Measurements from ENCODE around the gene SCML1. TPM values are rescaled to one million over a fixed set of nuclear protein-coding genes. Genes with fewer than 3 reads are reported as not detected.

SCML1 gene
- total RNA-seq, 1 experiment from 2014 or later: 1.6 TPM

DNA sequence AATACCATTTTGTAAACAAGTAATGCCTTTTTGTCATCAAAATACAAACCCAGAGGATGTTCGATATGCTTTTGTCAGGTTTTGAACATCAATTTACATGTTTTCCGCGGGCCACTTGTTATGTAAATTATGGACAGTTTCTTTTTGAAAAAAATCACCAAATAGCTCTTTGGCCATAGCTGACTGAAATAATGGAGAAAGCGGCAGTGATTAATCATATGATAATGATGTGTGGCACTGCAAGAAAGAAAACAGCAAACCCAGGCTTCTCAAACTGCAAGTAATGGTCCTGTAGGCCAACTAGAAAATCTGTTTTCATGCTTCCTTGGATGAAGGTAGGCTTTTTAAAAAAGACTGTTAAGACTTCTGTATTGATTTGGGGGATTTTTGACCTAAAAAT is 15.6 kb upstream of the SCML1 start:
- Histone ChIP-seq H2BK5ac (ENCODE audit: insufficient read length, low read length) (no peak overlapping the region), H3K23me2 (ENCODE audit: insufficient read length, low read depth, low read length, poor library complexity, severe bottlenecking) (no peaks in the 10 kb centered on the region), H3K9me3 (ENCODE audit: control insufficient read depth, low read depth, low read length) (no peaks in the 10 kb centered on the region), H3K56ac (ENCODE audit: insufficient read length, low read depth, low read length) (no peak overlapping the region), H3K79me1 (ENCODE audit: insufficient read depth, low read depth, low read length, poor library complexity, severe bottlenecking) (no peaks in the 10 kb centered on the region), H2BK20ac (ENCODE audit: low read depth, low read length, poor library complexity, severe bottlenecking) (no peak overlapping the region), H3K14ac (ENCODE audit: insufficient read depth, low read length) (no peak overlapping the region), H3K27me3 (ENCODE audit: insufficient read depth, low read length) (no peaks in the 10 kb centered on the region), H2BK15ac (ENCODE audit: low read depth, low read length) (no peak overlapping the region), H2BK12ac (ENCODE audit: insufficient read length, low read depth, low read length) (no peak overlapping the region), H3K4me1 (ENCODE audit: insufficient read depth, low read length) (peaks cover 2% of the 10 kb centered on the region; the same call in 1 of the 2 replicates), H3K23ac (ENCODE audit: insufficient read length, low read depth, low read length) (no peak overlapping the region), H4K8ac (replicated peaks; ENCODE audit: insufficient read length, low read depth, low read length) (no peak overlapping the region), H2BK120ac (ENCODE audit: low read depth, low read length, poor library complexity, severe bottlenecking) (no peak overlapping the region), H3K79me2 (ENCODE audit: insufficient read depth, low read length) (no peaks in the 10 kb centered on the region), H3K4me2 (ENCODE audit: insufficient read depth, insufficient read length, low read length) (no peak overlapping the region), H3K4ac (ENCODE audit: low read depth, low read length) (no peak overlapping the region), H4K91ac (ENCODE audit: insufficient read length, low read depth, low read length) (no peak overlapping the region), H3K9ac (ENCODE audit: extremely low read depth, insufficient read length, low read length) (no peak overlapping the region), H3K18ac (ENCODE audit: insufficient read length, low read depth, low read length) (no peak overlapping the region), H3K27ac (ENCODE audit: insufficient read length, low read depth, low read length) (no peak overlapping the region), H2AK5ac (ENCODE audit: insufficient read length, low read length) (no peak overlapping the region), H4K20me1 (ENCODE audit: control insufficient read depth, insufficient read depth, insufficient read length) (no peaks in the 10 kb centered on the region), H4K5ac (ENCODE audit: insufficient read length, low read depth, low read length) (no peak overlapping the region), H2AFZ (ENCODE audit: low read length) (no peak overlapping the region), H3T11ph (ENCODE audit: low read length) (no peak overlapping the region)
- Mint-ChIP-seq H3K4me1 (peaks cover 29 to 35% of the 10 kb centered on the region in 2 experiments), H3K4me3 (no peak overlapping the region), H3K36me3 (ENCODE audit: insufficient read depth in 1 of 3, low read depth in 3 of 3) (peaks cover 5 to 10% (median 5%) of the 10 kb centered on the region in 3 experiments; a peak in 5 of 7 replicates), H3K27ac (no peak overlapping the region), H3K27me3 (ENCODE audit: low read depth) (peaks cover 41% of the 10 kb centered on the region), H3K9me3 (peaks cover 0 to 2% of the 10 kb centered on the region in 2 experiments; a peak in 1 of 5 replicates)
- no peak for DNase-seq
- TF ChIP-seq, protein P1, sequence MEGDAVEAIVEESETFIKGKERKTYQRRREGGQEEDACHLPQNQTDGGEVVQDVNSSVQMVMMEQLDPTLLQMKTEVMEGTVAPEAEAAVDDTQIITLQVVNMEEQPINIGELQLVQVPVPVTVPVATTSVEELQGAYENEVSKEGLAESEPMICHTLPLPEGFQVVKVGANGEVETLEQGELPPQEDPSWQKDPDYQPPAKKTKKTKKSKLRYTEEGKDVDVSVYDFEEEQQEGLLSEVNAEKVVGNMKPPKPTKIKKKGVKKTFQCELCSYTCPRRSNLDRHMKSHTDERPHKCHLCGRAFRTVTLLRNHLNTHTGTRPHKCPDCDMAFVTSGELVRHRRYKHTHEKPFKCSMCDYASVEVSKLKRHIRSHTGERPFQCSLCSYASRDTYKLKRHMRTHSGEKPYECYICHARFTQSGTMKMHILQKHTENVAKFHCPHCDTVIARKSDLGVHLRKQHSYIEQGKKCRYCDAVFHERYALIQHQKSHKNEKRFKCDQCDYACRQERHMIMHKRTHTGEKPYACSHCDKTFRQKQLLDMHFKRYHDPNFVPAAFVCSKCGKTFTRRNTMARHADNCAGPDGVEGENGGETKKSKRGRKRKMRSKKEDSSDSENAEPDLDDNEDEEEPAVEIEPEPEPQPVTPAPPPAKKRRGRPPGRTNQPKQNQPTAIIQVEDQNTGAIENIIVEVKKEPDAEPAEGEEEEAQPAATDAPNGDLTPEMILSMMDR (conservative IDR thresholded peaks at IDR 0.05): no peak
- no CpG with 5 or more reads among the region's 4 CpGs for WGBS (ENCODE audit: extremely low coverage, insufficient read length, low lambda C conversion rate)
